Motor neuron (in vitro differentiated cells): Measurements from ENCODE around the gene TCOF1. TPM values are rescaled to one million over a fixed set of nuclear protein-coding genes. Genes with fewer than 3 reads are reported as not detected.
"Not testable (repeated sequence)": the region's sequence is repeated elsewhere in the genome, so short reads cannot be mapped to it uniquely, and the experiment has no call there.

ENCODE experiments used
- ATAC-seq, 8 experiments: fragments of 200-7000 bp; cut with Tn5 transposase; replicated peaks in 6 of 8; 2 replicates each; pipeline ENCODE4 v1.8.0; 2021; ENCODE audit warnings: mild to moderate bottlenecking in 8 of 8, moderate library complexity in 8 of 8
- H3K27ac ChIP-seq, 2 donors: fragments of 250-450 bp; sonication (Bioruptor Pico); 2 replicates each; pipeline ENCODE4 v1.9.0; 2021; ENCODE audit warnings: antibody characterized with exemption in 2 of 2, mild to moderate bottlenecking in 2 of 2, moderate library complexity in 1 of 2
- H3K4me1 ChIP-seq, 2 donors: fragments of 250-450 bp; sonication (Bioruptor Pico); replicated peaks in 1 of 2; 2 replicates each; pipeline ENCODE4 v1.6.1; 2021; ENCODE audit warnings: antibody characterized with exemption in 2 of 2, mild to moderate bottlenecking in 2 of 2, moderate library complexity in 1 of 2
- H3K4me3 ChIP-seq, 5 donors: fragments of 250-450 bp; sonication (Bioruptor Pico); 2 replicates each; pipeline ENCODE4 v1.9.0; 2021; ENCODE audit warnings: antibody characterized with exemption in 5 of 5, mild to moderate bottlenecking in 5 of 5, moderate library complexity in 4 of 5
- WGBS, 10 experiments: fragments of 450-650 bp; shearing (Covaris generic); methylation state at CpG; one replicate each; pipeline ENCODE4 v1.0.0; 2022; 5-methylcytosine and 5-hydroxymethylcytosine counted together
- in situ Hi-C, 9 experiments: fragments of 400-800 bp; cut with MboI; loops; one replicate each; pipeline ENCODE4 v1.15.0; 2021; ENCODE audit warnings: low sequenced_read_pairs in 9 of 9, low pct_unique_long_range_greater_than_20kb in 2 of 9; ENCODE audit not compliant: unreplicated experiment in 9 of 9
- total RNA-seq, 8 experiments: library from RNA; unstranded; fragments of 300-600 nt; gene quantifications; 2 replicates each; pipeline versions ENCODE4 v1.2.3 to v1.2.4, GENCODE V29; 2022

Gene TCOF1
- total RNA-seq, 8 experiments from 2014 or later, result 10.9 to 51.4 (median 17.9) TPM

DNA sequence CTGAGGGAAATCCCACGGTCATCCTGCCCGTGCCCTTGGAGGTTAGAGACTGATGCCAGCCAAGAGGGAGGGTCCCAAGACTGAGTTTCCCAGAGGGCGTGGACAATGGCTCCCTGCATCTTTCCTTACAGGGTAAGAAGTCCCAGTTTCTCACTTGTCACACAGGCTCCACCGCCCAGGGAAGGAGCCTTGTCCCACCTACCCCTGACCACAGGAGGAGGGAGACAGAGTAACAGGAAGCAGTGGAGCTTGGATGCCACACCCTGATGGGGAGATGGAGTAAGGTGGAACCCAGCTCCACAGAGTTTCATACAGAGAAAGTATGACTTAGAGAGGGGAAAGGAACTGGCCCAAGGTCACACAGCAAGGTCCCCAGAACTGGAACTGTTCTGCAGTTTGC, 64.6 kb downstream of the TCOF1 start:
- no peak overlapping the region for H3K27ac ChIP-seq
- 64 to 83% (median 70%) methylated on average over 1 to 4 of the region's 4 CpGs; no CpG with 5 or more reads in 7 of the 10 experiments for WGBS, 10 experiments

DNA sequence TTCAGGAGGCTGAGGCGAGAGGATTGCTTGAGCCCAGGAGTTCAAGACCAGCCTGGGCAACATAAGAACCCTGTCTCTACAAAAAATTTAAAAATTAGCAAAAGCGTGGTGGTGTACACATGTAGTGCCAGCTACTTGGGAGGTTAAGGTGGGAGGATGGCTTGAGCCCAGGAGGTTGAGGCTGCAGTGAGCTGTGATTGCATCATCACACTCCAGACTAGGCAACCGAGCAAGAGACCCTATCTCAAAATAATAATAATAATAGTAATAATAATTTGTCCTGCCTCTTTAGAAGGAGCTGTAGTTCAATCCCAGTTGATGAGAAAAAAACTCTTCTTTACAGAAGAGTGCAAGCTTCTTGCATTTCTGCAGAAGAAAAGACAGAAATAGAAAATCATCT, 65.3 kb downstream of the TCOF1 start:
- Histone ChIP-seq H3K4me3 (no peak overlapping the region), H3K4me1 (no peaks in the 10 kb centered on the region), H3K27ac (no peak overlapping the region)
- in situ Hi-C loops, result no loop called here
- ATAC-seq, result no peak
- whole genome bisulfite sequencing, 10 experiments, result 0 to 100% (median 36%) methylated on average over 1 to 3 of the region's 3 CpGs; no CpG with 5 or more reads in 3 of the 10 experiments

More for the DNA sequence above, 64.6 kb downstream of the TCOF1 start:
- ATAC-seq, result no peak
- in situ Hi-C loops, result no loop called here
- no peaks in the 10 kb centered on the region for H3K4me1 ChIP-seq
- H3K4me3 ChIP-seq, result no peak overlapping the region

DNA sequence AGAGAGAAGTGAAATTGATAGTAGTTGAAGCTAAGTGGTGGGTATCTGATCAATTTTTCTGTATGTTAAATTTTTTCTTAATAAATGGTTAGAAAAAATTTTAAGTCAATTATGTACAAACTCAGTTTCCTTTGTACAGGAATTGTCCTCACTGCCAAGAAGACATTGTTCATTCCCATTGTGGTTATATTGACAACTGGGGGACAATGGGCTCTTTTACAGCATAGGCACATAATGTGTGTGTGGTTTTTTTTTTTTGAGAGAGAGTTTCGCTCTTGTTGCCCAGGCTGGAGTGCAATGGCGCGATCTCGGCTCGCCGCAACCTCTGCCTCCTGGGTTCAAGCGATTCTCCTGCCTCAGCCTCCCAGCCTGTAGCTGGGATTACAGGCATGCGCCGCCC, 68.7 kb downstream of the TCOF1 start:
- in situ Hi-C loops, ATAC-seq: not testable (repeated sequence)

DNA sequence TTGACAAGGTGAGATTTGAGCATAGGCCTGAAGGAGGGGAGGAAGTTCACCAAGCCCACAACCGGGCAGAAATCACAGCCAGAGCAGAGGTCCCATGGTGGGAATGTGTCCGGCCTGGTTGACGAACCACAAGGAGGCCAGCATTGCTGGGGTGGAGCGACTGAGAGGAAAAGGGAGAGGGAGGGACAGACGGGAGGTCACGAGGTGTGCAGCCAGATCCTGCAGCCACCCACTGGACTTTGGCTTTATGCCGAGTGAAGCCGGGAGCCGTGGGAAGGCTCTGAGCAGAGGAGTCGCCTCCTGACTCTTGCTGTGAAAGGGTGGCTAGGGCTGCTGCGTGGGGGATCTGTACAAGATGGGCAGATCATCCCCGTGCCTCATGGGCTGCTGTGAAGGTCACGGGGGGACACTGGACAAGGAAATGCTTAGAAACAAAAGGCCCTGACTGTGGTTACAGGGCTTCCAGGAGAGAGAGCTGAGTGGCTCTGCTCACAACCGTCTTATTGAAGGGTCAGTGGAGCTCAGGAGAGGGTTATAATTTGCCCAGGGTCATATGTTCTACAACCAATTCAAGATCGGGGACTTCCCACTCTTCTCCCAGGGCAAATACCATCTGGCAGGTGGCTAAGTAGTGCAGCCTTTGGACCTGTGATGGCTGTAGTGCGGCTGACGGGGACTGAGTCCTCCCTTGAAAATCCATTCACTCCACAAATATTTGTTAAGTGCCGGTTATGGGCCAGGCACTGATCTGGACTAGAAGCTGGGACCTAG, 70.8 kb downstream of the TCOF1 start:
- Histone ChIP-seq H3K27ac (no peak overlapping the region), H3K4me3 (no peak overlapping the region), H3K4me1 (no peaks in the 10 kb centered on the region)
- 30 to 93% (median 67%) methylated on average over 1 to 12 of the region's 18 CpGs for WGBS, 10 experiments
- in situ Hi-C loops, result no loop called here
- ATAC-seq, result peak in 6 of 8 experiments; percentile 32 to 96 (median 61)

More for the DNA sequence above, 68.7 kb downstream of the TCOF1 start:
- H3K4me1 ChIP-seq, H3K4me3 ChIP-seq, H3K27ac ChIP-seq: not testable (repeated sequence)
- WGBS, 10 experiments, result 80 to 100% (median 97%) methylated on average over 1 to 7 of the region's 9 CpGs; no CpG with 5 or more reads in 4 of the 10 experiments

DNA sequence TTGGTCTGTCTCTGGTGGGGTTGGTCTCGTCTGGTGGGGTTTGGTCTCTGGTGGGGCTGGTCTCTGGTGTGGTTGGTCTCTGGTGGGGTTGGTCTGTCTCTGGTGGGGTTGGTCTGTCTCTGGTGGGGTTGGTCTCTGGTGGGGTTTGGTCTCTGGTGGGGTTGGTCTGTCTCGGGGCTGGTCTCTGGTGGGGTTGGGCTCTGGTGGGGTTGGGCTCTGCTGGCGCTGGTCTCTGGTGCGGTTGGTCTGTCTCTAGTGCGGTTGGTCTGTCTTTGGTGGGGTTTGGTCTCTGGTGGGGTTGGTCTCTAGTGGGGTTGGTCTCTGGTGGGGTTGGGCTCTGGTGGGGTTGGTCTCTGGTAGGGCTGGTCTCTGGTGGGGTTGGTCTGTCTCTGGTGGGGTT, 71.5 kb downstream of the TCOF1 start:
- no peak for ATAC-seq
- WGBS, 10 experiments, result no CpG with 5 or more reads among the region's 5 CpGs
- Histone ChIP-seq H3K4me1 (no peaks in the 10 kb centered on the region), H3K4me3 (no peak overlapping the region), H3K27ac (no peak overlapping the region)
- in situ Hi-C loops, result no loop called here

DNA sequence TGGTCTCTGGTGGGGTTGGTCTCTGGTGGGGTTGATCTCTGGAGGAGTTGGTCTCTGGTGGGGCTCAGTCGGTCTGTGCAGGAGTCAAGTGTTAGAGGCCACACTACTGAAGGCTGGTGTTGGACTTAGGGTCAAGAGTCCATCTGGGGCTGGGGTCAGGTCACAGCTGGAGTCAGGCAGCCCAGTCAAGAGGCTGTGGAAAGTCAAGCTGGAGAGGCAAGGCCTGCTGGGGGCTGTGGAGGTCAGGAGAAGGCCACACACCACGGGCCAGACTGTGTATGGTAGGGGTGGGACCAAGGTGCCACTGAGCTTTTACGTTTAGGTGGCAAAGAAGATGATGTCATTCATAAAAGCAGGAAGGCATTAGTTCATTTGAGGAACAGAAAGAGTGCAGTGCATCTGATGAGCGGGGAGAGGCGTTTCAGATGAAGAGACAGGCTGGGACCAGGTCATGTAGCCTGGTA, 71.9 kb downstream of the TCOF1 start:
- in situ Hi-C loops, result no loop called here
- Histone ChIP-seq H3K4me3 (no peak overlapping the region), H3K27ac (no peak overlapping the region), H3K4me1 (no peaks in the 10 kb centered on the region)
- 20 to 100% (median 74%) methylated on average over 1 to 3 of the region's 5 CpGs; no CpG with 5 or more reads in 5 of the 10 experiments for WGBS, 10 experiments
- ATAC-seq, result no peak

DNA sequence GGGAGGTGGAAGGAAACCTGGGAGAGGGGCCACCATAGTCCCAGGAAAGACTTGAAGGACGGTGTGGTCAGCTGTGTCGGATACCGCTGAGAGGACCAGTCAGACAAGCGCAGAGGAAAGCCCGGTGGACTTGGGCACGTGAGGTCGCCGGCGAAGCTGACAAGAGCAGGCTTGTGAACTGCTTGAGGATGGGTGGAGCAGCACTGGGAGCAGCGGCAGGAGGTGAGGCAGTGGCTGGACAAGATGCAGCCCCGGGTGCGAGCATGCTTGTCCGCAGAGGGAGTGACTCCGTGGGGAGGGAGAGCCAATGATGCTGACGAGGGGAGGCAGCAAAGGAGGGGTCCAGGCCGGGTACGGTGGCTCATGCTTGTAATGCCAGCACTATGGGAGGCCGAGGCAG, 73.6 kb downstream of the TCOF1 start:
- ATAC-seq, result no peak
- Histone ChIP-seq H3K27ac (no peak overlapping the region), H3K4me1 (no peaks in the 10 kb centered on the region), H3K4me3 (no peak overlapping the region)
- in situ Hi-C loops, result no loop called here
- WGBS, 10 experiments, result 72 to 100% (median 82%) methylated on average over 3 to 9 of the region's 18 CpGs; no CpG with 5 or more reads in 4 of the 10 experiments

DNA sequence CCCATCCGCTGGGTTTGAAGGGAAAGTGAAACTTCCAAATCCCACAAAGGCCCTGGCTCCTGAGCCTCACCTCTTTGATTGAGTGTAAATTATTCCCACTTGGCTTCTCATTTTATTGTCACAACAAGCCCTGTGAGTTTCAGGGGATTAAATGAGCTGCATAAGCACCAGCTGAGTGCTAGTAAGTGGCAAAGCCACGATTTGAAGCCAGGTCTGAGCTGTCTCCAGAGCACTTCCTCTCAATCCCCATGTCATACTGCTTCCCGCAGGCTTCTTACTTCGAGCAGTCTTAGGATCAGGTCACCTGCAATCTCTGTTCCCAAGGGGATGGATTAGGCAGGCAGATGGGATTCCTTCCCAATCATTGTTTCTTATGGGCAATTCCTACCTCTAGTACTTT, 74.1 kb downstream of the TCOF1 start:
- H3K4me1 ChIP-seq, result no peaks in the 10 kb centered on the region
- in situ Hi-C loops, result no loop called here
- no peak overlapping the region for H3K27ac ChIP-seq
- 25 to 60% (median 53%) methylated on average over 1 to 3 of the region's 4 CpGs; no CpG with 5 or more reads in 1 of the 10 experiments for WGBS, 10 experiments
- no peak for ATAC-seq
- H3K4me3 ChIP-seq, result no peak overlapping the region

DNA sequence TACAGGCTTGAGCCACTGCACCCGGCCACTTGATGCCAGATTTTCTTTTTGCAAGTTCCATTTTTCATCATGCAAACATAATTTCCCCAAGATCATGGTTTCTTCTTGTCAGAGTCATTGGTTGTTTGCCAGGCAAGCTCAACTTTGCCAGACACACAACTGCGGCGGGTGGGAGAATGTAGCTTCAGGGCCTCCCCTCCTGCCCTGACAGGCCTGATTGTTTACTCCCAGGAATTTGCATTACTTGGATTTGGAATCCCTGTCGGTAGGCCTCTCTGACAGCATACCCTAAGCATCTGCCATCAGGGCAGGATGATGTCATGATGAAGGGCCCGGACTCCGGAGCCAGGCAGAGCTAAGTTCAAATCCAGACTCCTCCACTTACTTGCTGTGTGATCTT, 77.0 kb downstream of the TCOF1 start:
- no peaks in the 10 kb centered on the region for H3K4me1 ChIP-seq
- peak in 7 of 8 experiments; percentile 18 to 53 (median 34) for ATAC-seq
- WGBS, 10 experiments, result 0 to 71% (median 35%) methylated on average over 2 to 6 of the region's 6 CpGs; no CpG with 5 or more reads in 4 of the 10 experiments
- no peak overlapping the region for H3K4me3 ChIP-seq
- no peak overlapping the region for H3K27ac ChIP-seq
- in situ Hi-C loops, result no loop called here

DNA sequence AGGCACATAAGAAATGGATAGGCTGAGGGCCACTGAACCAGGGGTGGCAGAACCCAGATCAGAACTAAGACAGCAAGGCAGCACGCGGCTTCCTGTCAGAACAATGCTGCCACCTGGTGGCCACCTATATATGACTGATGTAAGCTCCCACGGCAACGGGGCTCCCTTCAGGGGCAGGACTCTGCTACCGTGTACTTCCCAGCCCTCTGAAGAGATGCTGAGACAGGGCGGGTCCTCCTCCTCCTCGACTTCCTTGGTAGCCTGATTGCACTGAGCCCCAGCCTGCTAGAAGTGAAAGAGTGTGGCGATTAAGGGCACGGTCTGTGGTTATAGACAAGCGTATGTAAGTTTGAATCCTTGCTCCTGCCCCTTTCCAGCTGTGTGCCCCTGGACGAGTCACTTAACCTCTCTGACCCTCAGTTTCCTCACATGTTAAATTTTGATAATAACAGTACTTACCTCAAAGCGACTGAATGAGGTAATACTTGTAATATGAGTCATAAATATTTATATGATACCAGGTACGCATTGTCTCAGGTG, 78.7 kb downstream of the TCOF1 start:
- no peak overlapping the region for H3K27ac ChIP-seq
- in situ Hi-C loops, result no loop called here
- no peak overlapping the region for H3K4me3 ChIP-seq
- ATAC-seq, result peak; percentile 83 to 94 (median 92)
- no peaks in the 10 kb centered on the region for H3K4me1 ChIP-seq
- WGBS, 10 experiments, result 0 to 43% (median 13%) methylated on average over 1 to 10 of the region's 13 CpGs; no CpG with 5 or more reads in 2 of the 10 experiments

DNA sequence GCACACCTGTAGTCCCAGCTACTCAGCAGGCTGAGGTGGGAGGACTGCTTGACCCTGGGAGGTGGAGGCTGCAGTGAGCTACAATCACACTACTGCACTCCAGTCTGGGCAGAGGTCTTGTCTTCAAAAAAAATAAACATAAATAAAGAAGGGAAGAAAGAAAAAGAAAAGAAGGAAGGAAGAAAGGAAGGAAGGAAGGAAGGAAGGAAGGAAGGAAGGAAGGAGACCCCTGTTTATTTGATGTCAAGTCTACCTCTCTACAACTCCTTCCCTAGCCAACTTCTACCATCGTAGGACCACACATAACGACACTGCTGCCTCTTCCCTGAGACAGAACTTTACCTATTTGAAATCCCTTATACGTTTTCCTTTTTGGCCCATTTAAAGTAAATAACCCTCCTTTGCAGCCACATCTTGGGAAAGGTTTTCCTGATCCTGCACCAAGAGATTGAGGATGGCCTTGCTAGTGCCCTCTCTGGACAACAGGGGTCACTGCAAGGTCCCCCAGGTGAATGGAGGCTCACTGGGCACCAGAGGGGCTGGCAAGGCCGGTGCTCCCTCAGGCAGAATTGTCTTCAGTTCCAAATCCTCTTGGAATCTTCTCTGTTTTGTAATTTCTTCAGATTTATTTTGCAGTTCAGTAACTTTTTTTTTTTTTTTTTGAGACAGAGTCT, 81.5 kb downstream of the TCOF1 start:
- peak in 1 of 8 experiments; percentile 33 for ATAC-seq
- H3K4me1 ChIP-seq, result no peaks in the 10 kb centered on the region
- in situ Hi-C loops, result no loop called here
- 11 to 56% (median 35%) methylated on average over 1 to 4 of the region's 4 CpGs; no CpG with 5 or more reads in 4 of the 10 experiments for WGBS, 10 experiments
- H3K4me3 ChIP-seq, result no peak overlapping the region
- H3K27ac ChIP-seq, result no peak overlapping the region

DNA sequence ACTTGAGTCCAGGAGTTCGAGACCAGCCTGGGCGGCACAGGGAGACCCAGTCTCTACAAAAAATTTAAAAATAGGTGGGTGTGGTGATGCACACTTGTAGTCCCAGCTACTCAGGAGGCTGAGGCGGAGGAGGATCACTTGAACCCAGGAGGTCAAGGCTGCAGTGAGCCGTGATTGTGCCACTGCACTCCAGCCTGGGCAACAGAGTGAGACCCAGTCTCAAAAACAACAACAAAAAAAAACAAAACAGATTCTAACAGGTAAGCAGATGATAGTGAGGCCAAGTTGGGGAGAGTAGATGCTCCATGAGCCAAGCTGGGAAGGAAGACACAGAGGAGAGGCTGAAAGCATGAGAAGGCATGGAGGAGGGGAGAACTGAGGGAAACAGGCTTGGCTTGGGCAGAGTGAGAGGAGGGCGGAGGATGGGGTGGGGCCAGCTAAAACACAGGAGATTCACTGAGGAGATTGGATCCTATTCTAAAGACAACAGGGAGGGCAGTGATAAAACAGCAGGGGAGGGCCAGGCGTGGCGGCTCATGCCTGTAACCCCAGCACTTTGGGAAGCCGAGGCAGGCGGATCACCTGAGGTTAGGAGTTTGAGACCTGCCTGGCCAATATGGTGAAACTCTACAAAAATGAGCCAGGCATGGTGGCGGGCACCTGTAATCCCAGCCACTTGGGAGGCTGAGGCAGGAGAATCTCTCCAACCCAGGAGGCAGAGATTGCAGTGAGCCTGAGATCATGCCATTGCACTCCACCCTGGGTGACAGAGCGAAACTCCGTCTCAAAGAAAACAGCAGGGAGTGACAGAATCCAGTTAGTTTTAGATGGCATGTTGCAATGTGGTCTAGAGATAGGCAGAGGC, 83.7 kb downstream of the TCOF1 start:
- Histone ChIP-seq H3K27ac (no peak overlapping the region), H3K4me1 (no peaks in the 10 kb centered on the region), H3K4me3 (no peak overlapping the region)
- ATAC-seq, result peak in 5 of 8 experiments; percentile 19 to 53 (median 23)
- in situ Hi-C loops, result no loop called here
- 40 to 100% (median 90%) methylated on average over 1 to 11 of the region's 12 CpGs; no CpG with 5 or more reads in 3 of the 10 experiments for WGBS, 10 experiments
